Activated CD8-positive, alpha-beta memory T cell treated with anti-CD3 and anti-CD28 coated beads, Interleukin-2, amount 10 ng/mL, durations not matched to agents 7 days and 5 days (primary cell): ENCODE measurements around the gene BTC. TPM values are rescaled to one million over a fixed set of nuclear protein-coding genes. Genes with fewer than 3 reads are reported as not detected.
"Not testable (repeated sequence)": the region's sequence is repeated elsewhere in the genome, so short reads cannot be mapped to it uniquely, and the experiment has no call there.

Experiments used
- ATAC-seq: fragments of 150-1000 bp; cut with Tn5 transposase; one replicate; pipeline ENCODE4 v1.10.0; 2021; ENCODE audit warnings: moderate library complexity
- CTCF ChIA-PET: fragments of 350-600 bp; sonication (Branson Sonifier 250); formaldehyde crosslinking; loops from one replicate; lab custom pipeline; 2021; ENCODE audit warnings: antibody characterized with exemption; lab: Charles Lee
- DNase-seq: peaks from one replicate; pipeline ENCODE4 v3.0.0-alpha.2; 2020
- H3K27ac Mint-ChIP-seq: one replicate; pipeline ENCODE4 v1.8.0; 2021; ENCODE audit warnings: mild to moderate bottlenecking, mixed read lengths
- H3K27me3 Mint-ChIP-seq: one replicate; pipeline ENCODE4 v1.8.0; 2021; ENCODE audit warnings: mixed read lengths
- H3K36me3 Mint-ChIP-seq: one replicate; pipeline ENCODE4 v1.8.0; 2021; ENCODE audit warnings: mild to moderate bottlenecking, mixed read lengths
- H3K4me1 Mint-ChIP-seq: one replicate; pipeline ENCODE4 v1.8.0; 2021; ENCODE audit warnings: mixed read lengths
- H3K4me3 Mint-ChIP-seq: one replicate; pipeline ENCODE4 v1.8.0; 2021; ENCODE audit warnings: mild to moderate bottlenecking, moderate library complexity, mixed read lengths
- H3K9me3 Mint-ChIP-seq: one replicate; pipeline ENCODE4 v1.8.0; 2022; ENCODE audit warnings: low read depth, mixed read lengths
- total RNA-seq, 2 experiments: library from RNA; stranded (reverse); gene quantifications; one replicate each; pipeline ENCODE4 v1.2.3, GENCODE V29; 2021

BTC gene
- total RNA-seq, 2 experiments from 2014 or later: not detected

DNA sequence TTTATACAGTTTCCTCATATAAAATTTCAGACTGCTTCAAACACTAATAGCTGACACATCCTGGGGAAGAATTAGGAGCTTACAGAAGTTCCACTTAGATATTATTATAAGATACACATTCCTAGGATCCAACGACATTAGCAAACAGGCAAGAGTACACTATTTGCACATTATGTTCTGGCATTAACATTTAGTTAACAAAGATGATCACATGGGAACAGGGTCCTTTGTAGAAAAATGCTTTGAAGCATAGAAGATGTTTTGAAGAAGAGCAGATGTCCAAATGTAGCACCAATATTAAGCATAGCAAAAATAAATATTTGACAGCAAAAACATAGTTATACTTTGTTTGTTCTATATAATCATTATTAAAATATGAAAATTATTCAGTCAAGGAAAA is 52.1 kb downstream of the BTC start:
- no peaks in the 10 kb centered on the region for H3K9me3 Mint-ChIP-seq
- H3K36me3 Mint-ChIP-seq: no peaks in the 10 kb centered on the region
- no peak for DNase-seq
- H3K27me3 Mint-ChIP-seq: no peaks in the 10 kb centered on the region
- no peaks in the 10 kb centered on the region for H3K4me1 Mint-ChIP-seq
- H3K4me3 Mint-ChIP-seq: no peak overlapping the region
- CTCF ChIA-PET: no interaction called here
- ATAC-seq: no peak
- H3K27ac Mint-ChIP-seq: no peak overlapping the region

DNA sequence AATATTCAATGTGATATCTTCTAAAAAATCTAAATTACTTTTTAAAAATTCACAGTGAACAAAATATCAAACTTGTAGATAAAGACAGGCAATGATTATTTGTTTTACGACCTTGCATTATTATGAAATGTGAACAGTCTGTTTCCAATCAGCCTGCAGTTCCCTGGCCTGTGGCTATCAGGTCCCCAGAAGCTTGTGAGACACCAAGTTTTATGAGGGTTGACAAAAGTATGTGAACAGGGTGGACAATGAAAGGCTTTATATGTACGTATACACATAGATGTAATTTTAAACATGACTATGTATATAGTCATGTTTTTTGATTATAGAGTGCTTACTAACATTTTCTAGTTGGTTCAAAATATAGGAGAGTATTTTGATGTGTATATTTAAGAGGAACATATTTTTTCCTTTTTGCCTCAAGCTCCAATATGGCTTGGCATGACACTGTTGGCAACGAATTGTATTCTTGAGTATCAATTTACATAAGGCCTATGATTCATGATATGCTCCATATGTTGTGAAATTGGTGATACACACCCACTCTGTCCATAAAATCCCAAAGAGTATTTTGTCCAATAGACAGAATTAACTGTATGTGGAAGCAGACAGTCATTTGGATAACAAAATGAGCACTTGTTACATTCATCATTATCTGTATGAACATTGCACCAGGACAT is 55.7 kb downstream of the BTC start:
- Mint-ChIP-seq H3K27me3 (no peaks in the 10 kb centered on the region), H3K27ac (no peak overlapping the region), H3K4me3 (no peak overlapping the region), H3K9me3 (no peaks in the 10 kb centered on the region), H3K4me1 (no peaks in the 10 kb centered on the region), H3K36me3 (no peaks in the 10 kb centered on the region)
- CTCF ChIA-PET: no interaction called here
- ATAC-seq (no peak), DNase-seq (no peak)

DNA sequence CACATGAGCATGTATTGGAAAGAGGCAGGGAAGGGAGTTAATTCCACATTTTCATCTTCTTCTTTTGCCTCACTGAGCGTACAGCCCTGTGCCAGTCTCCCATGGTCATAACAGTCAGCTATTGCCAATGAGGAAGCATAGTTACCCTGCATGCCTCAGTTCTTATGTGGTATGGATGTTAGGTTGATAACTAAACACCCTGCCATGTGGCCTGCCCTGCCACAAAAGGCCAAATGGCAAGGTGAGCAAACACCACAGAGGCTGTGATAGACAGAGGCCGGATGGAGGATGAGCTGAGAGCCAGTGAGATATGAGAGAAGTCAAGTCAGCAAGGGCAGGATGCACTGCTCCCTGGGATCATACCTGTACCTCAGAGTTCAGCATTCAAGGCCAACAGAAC is 59.3 kb downstream of the BTC start:
- no peaks in the 10 kb centered on the region for H3K9me3 Mint-ChIP-seq
- ATAC-seq (no peak), DNase-seq (no peak)
- no peaks in the 10 kb centered on the region for H3K27me3 Mint-ChIP-seq
- no peaks in the 10 kb centered on the region for H3K36me3 Mint-ChIP-seq
- no peak overlapping the region for H3K4me3 Mint-ChIP-seq
- no peak overlapping the region for H3K27ac Mint-ChIP-seq
- H3K4me1 Mint-ChIP-seq: no peaks in the 10 kb centered on the region
- CTCF ChIA-PET: no interaction called here

DNA sequence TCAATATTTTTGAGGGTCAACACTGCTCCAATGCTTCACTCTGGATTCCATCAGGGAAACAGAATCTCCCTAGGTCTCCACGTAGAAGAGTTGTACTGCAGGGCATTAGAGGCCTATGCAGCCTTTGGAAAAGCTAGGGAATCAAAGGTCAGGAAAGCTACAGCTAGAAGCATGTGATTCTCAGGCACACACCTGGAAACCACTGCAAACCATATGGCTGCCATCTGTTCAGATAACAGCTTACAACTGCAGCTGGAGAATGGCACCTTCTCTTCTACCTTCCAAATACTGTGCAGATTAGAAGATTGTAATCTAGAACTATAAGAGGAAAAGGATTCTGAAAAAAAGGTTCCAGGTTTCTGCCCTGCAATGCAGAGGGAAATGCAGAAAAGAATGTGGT is 60.6 kb downstream of the BTC start:
- no peaks in the 10 kb centered on the region for H3K9me3 Mint-ChIP-seq
- no peaks in the 10 kb centered on the region for H3K27me3 Mint-ChIP-seq
- no peak overlapping the region for H3K4me3 Mint-ChIP-seq
- CTCF ChIA-PET: no interaction called here
- no peaks in the 10 kb centered on the region for H3K4me1 Mint-ChIP-seq
- H3K36me3 Mint-ChIP-seq: no peaks in the 10 kb centered on the region
- no peak for ATAC-seq
- no peak for DNase-seq
- no peak overlapping the region for H3K27ac Mint-ChIP-seq

DNA sequence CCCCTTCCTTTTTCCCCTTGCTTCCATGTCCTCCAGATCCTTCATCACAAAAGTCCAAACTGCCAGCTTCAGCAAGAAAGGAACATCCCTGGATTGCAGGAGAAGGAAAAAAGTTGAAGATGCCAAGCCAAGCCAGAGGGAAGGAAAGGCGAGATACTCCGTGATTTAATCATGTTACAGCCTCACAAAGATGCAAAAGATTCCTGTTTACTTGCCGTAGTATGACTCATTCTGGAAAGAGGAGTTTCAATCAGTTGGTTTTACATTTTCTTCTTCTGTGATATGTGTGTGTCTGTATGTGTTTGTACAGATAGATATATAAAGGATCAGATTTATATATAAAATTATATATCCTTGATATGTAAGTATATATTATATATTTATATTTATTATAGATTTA is 69.3 kb downstream of the BTC start:
- CTCF ChIA-PET: no interaction called here
- H3K36me3 Mint-ChIP-seq: no peaks in the 10 kb centered on the region
- H3K4me3 Mint-ChIP-seq: no peak overlapping the region
- ATAC-seq (no peak), DNase-seq (no peak)
- H3K4me1 Mint-ChIP-seq: no peaks in the 10 kb centered on the region
- no peaks in the 10 kb centered on the region for H3K27me3 Mint-ChIP-seq
- no peaks in the 10 kb centered on the region for H3K9me3 Mint-ChIP-seq
- no peak overlapping the region for H3K27ac Mint-ChIP-seq

DNA sequence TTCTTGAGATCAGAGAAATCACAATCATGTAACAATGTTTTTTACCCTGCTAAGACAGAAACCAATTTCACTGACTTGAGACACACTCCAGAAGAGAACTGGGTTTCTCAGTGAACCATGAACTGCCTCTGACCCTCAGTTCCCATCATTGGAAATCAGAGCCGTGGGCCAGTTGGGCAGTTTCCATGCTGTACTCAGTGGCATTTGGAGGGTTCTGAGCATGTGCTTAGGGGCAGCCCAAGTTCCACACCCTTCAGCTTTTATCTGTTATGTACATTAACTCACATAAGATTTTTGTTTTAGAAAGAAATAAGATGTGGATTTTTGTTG is 77.9 kb downstream of the BTC start:
- no peak overlapping the region for H3K4me3 Mint-ChIP-seq
- H3K36me3 Mint-ChIP-seq: no peaks in the 10 kb centered on the region
- DNase-seq: no peak
- CTCF ChIA-PET: no interaction called here
- no peak overlapping the region for H3K27ac Mint-ChIP-seq
- H3K27me3 Mint-ChIP-seq: no peaks in the 10 kb centered on the region
- H3K4me1 Mint-ChIP-seq: no peaks in the 10 kb centered on the region
- no peak for ATAC-seq
- H3K9me3 Mint-ChIP-seq: peaks cover 4% of the 10 kb centered on the region

DNA sequence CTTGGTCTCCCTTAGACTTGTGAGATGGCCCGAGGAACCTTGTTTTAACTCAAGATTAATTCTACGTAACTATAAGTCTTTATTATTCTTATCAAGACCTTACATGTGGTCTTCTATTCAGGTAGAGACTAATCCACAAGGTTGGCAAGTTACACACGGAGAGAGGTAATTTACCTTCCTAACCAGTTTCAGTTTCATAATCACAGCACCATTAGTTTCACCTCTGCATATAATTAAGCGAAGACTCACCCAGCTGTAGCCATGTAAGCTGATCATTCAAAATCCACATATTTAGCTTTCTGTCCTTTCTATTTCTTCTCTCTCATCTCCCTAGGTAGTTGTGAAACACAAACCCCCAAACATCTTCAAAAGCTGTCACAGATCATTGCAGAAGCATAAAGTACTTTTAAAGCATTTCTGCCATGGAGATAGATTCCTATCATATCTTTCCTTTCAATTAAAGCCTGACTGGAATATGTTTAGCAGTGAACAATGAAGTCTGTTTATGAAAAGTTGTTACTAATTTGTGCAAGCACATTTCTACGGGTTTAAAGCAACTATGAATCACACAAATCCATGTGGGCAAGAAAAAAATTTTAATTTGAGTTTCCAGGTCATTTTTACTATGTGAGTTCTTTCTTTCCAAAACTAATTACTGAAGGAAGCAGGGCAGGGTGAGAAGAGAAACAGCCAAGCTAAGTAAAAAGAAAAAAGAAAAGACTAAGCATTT is 78.5 kb downstream of the BTC start:
- Mint-ChIP-seq H3K4me3 (no peak overlapping the region), H3K4me1 (no peaks in the 10 kb centered on the region), H3K27me3 (no peaks in the 10 kb centered on the region), H3K27ac (no peak overlapping the region), H3K36me3 (no peaks in the 10 kb centered on the region), H3K9me3 (peaks cover 4% of the 10 kb centered on the region)
- DNase-seq (no peak), ATAC-seq (no peak)
- CTCF ChIA-PET: no interaction called here

DNA sequence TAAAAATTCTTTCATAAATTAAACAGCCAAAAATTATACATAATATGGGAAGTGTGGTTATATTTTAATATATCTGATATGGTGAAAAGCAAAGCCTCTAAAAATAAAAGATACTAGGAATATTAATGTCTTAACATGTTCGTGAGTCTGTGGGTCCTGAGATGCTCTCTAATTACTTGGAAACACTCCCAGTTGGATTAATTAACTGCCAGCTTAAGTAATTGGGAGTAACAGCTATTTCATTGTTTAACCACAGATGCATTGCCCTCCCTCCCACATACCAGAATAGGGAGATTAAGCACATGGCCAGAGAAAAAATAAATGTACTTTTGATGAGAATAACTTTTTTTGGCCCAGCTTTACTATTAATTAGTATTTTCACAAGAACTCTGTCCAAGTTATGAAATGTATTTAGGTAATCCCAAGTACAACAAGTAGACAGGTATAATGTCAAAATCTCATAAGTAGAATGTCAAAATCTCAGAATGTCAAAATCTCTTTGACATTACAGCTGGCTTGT is 79.7 kb downstream of the BTC start:
- no peak for ATAC-seq
- Mint-ChIP-seq H3K36me3 (no peaks in the 10 kb centered on the region), H3K27ac (no peak overlapping the region), H3K27me3 (no peaks in the 10 kb centered on the region), H3K4me1 (no peaks in the 10 kb centered on the region), H3K9me3 (peaks cover 4% of the 10 kb centered on the region), H3K4me3 (no peak overlapping the region)
- no peak for DNase-seq
- CTCF ChIA-PET: no interaction called here

DNA sequence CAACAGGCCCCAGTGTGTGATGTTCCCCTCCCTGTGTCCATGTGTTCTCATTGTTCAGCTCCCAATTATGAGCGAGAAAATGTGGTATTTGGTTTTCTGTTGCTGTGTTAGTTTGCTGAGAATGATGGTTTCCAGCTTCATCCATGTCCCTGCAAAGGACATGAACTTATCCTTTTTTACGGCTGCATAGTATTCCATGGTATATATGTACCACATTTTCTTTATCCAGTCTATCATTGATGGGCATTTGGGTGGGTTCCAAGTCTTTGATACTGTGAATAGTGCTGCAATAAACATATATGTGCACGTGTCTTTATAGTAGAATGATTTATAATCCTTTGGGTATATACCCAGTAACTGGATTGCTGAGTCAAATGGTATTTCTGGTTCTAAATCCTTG is 86.2 kb downstream of the BTC start:
- H3K9me3 Mint-ChIP-seq, H3K36me3 Mint-ChIP-seq, H3K4me3 Mint-ChIP-seq, H3K4me1 Mint-ChIP-seq, ATAC-seq, H3K27ac Mint-ChIP-seq, DNase-seq, H3K27me3 Mint-ChIP-seq, CTCF ChIA-PET: not testable (repeated sequence)

Other genes with a start within 250 kb of the BTC start
- under 1 TPM in 1 of 2 experiments, not detected in 1; 0.09 TPM for gene PARM1, start 138.6 kb upstream of the BTC start, total RNA-seq